GM12801 (cell line): Measurements from ENCODE around the gene FKBP14.

ENCODE experiments used
- TF ChIP-seq, protein P1 (sequence below): IDR thresholded peaks from one replicate; pipeline ENCODE4 v1.5.1; 2011; ENCODE audit warnings: control low read depth; ENCODE audit not compliant: insufficient read length; ENCODE audit errors: extremely low read depth

Gene FKBP14

DNA sequence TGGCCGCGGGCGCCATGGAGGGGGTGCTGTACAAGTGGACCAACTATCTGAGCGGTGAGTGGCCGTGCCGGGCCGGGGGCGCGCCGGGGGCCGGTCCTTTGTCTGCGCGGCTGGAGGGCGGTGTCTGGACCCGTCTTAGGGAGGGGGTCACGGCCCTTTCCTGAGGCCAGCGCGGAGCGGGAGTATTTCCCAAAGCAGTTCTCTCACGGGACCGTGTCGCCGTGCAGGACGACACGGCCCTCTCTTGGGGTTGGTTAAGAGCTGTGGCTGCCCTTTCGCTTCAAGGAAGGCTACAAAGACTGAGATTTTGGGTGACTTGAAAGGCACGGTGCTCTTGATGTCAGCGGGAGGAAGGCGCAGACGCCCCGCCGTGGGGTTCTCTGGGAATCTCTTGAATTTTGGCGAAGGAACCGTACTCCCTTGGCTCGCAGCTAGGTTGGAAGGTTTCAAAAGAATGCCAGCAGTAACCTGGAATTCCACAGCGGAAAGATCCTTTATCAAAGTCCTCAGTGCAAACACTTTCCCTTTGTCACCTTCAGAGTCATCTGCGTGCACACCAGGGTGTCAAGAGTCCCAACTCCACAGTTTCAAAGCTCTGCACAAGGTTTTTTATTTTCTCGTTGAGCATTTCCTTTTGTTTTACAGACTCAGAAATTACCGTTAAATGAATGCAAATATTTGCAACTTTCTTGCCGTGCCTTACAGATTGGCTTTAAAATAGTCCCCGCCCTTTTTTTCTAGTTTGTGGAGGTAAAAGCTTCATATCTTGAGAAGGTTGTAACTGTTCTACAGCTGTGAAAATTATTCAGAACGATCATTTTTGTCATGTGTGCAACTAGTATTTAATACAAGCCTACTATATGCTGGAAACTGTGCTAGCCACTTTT is 2.5 kb upstream of the FKBP14 start:
- TF ChIP-seq, protein P1, sequence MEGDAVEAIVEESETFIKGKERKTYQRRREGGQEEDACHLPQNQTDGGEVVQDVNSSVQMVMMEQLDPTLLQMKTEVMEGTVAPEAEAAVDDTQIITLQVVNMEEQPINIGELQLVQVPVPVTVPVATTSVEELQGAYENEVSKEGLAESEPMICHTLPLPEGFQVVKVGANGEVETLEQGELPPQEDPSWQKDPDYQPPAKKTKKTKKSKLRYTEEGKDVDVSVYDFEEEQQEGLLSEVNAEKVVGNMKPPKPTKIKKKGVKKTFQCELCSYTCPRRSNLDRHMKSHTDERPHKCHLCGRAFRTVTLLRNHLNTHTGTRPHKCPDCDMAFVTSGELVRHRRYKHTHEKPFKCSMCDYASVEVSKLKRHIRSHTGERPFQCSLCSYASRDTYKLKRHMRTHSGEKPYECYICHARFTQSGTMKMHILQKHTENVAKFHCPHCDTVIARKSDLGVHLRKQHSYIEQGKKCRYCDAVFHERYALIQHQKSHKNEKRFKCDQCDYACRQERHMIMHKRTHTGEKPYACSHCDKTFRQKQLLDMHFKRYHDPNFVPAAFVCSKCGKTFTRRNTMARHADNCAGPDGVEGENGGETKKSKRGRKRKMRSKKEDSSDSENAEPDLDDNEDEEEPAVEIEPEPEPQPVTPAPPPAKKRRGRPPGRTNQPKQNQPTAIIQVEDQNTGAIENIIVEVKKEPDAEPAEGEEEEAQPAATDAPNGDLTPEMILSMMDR = no peak

DNA sequence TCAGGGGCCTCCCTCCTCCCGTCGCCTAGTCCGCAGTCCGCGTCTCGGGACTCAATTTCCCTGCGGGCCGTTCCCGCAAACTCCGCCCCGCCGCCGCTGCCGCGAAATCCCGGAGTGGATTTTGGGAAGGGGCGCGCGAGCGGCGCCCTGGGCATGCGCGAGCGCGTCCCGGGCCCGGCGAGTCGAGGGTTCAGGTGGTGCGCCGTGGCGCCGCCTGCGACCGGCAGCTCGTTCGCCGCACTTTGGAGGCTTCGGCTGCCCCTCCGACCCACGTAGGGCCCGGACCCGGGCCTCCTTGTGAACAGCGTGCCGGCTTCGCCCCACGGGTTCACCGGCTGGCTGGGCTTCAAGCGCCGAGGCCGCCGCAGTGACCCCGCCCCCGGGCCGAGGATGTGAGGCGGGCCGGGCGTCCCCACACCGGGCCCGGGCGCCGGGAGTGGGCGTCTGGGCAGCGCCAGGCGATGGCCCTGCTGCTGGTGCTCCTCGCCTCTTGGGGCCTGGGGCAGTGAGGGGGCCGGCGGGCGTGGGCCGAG is 1.8 kb upstream of the FKBP14 start, which contains the start of gene PLEKHA8:
TSS of gene PLEKHA8 (plus strand) at position 197 of the 533 bp plus-strand sequence. CDS start 351 bp downstream, outside the sequence.
- TF ChIP-seq, protein P1 = no peak

DNA sequence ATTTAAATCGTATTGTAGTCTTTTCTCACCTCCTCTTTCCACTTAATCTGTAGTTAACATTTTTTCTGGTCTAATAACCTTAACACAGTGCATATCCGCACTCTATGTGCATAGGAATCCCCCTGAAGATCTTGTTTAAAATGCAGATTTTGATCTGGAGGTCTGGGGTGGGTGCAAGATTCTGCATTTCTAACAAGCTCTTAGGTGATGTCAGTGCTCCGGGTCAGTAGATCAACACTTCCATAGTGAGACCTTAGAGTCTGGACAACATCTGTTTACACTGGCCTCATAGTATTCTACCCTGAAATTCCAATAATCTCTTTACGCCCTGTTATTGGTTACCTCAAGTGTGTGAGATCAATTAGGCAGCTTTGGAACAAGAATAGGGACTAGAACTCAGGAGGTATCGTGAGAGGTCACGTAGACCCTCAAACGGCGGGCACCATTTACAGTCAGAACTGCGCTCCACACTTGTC is 1.3 kb upstream of the FKBP14 start:
- TF ChIP-seq, protein P1 = no peak

DNA sequence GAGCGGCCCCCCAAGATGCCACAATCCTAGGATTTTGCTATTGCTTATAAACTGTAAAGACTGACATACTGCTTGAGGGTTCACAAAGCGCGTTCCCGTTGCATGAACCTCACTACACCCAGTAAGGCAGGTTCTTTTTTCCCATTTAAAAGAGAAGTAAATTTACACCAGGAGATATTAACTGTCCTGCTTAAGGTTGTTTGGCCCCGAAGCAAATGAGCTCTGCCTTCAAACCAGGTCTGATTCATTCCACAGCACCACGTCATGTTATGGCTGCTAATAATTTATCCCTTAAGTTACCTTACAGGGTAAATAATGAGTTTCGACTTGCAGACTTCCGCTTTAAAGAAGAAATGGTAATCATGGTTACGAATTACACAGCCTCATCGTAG is 559 bp upstream of the FKBP14 start:
- TF ChIP-seq, protein P1 = no peak

DNA sequence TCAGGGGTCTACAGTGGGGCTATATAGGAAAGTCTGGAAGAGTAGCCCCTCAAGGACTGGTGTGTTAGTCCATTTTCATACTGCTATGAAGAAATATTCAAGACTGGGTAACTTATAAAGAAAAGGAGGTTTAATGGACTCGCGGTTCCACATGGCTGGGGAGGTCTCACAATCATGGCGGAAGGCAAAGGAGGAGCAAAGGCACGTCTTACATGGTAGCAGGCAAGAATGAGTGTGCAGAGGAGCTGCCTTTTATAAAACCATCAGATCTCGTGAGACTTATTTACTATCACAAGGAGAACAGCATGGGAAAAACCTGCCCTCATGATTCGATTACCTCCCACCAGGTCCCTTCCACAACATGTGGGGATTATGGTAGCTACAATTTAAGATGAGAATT is 3.0 kb downstream of the FKBP14 start:
- TF ChIP-seq, protein P1 = no peak

DNA sequence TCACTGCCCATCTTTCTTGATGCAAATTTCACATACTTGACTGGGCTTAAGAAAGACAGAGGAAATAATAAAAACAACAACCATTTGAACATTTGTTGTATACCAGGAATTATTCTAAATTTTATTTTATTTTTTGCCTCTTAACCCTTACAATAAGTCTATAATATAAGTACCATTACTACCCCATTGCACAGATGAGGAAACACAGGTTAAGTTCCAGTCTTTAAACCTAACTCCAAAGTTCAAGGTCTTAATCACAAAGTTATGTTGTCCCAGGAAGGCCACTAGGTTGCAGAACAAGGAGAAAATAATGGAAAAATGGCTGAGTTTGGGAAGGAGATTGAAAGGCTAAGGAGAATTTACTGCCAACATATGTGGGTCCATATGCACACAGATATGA is 3.5 kb downstream of the FKBP14 start:
- TF ChIP-seq, protein P1 = no peak

DNA sequence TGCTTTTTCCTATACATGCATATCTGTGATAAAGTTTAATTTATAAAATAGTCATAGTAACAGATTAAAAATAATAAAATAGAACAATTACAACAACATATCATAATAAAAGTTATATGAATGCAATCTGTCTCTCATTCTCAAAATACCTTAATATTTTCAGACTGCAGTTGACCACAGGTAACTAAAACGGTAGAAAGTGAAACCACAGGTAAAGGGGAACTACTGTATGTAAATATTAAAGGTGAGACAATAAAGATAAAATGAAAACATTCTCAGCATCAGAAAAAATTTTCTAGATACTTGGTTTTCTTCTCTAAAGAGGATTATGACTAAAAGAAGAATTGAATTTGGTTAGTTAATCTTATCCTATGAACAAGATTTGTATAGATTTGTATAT is 6.0 kb downstream of the FKBP14 start:
- TF ChIP-seq, protein P1 = no peak
